Mesendoderm (in vitro differentiated cells): Measurements from ENCODE around the gene JAZF1.

Experiments
- DNase-seq: peaks from one replicate; pipeline ENCODE4 v3.0.0; 2013
- H2AK5ac ChIP-seq: 2 replicates; pipeline ENCODE4 v1.6.1; 2013; ENCODE audit warnings: low read length, inconsistent platforms
- H2BK120ac ChIP-seq: 2 replicates; pipeline ENCODE4 v1.6.1; 2013; ENCODE audit warnings: low read depth, mild to moderate bottlenecking, low read length, moderate library complexity, mixed read lengths
- H2BK15ac ChIP-seq: replicated peaks from 2 replicates; pipeline ENCODE4 v1.6.1; 2013; ENCODE audit warnings: low read depth, mild to moderate bottlenecking, moderate library complexity
- H2BK5ac ChIP-seq: 2 replicates; pipeline ENCODE4 v1.6.1; 2013; ENCODE audit warnings: low read length, inconsistent platforms
- H3K18ac ChIP-seq: 2 replicates; pipeline ENCODE4 v1.6.1; 2013; ENCODE audit warnings: mild to moderate bottlenecking, low read length, mixed read lengths
- H3K23ac ChIP-seq: one replicate; pipeline ENCODE4 v1.6.1; 2013; ENCODE audit warnings: low read length
- H3K27ac ChIP-seq: 2 replicates; pipeline ENCODE4 v1.5.1; 2013; ENCODE audit warnings: low read depth, mild to moderate bottlenecking, inconsistent platforms, low read length, moderate library complexity
- H3K27me3 ChIP-seq: 2 replicates; pipeline ENCODE4 v1.6.1; 2013; ENCODE audit warnings: low read length, control low read depth, mild to moderate bottlenecking, inconsistent platforms; ENCODE audit not compliant: insufficient read depth, poor library complexity
- H3K36me3 ChIP-seq: 2 replicates; pipeline ENCODE4 v1.6.1; 2013; ENCODE audit warnings: low read length, inconsistent platforms; ENCODE audit not compliant: control insufficient read depth, insufficient read depth
- H3K4ac ChIP-seq: one replicate; pipeline ENCODE4 v1.6.1; 2013; ENCODE audit warnings: low read depth, mild to moderate bottlenecking, low read length, moderate library complexity
- H3K4me1 ChIP-seq: 2 replicates; pipeline ENCODE4 v1.6.1; 2013; ENCODE audit warnings: low read depth, low read length, inconsistent platforms; ENCODE audit not compliant: control insufficient read depth
- H3K4me2 ChIP-seq: 2 replicates; pipeline ENCODE4 v1.6.1; 2013; ENCODE audit warnings: low read length
- H3K4me3 ChIP-seq: 2 replicates; pipeline ENCODE4 v1.5.1; 2013; ENCODE audit warnings: mild to moderate bottlenecking, low read length
- H3K56ac ChIP-seq: one replicate; pipeline ENCODE4 v1.6.1; 2013; ENCODE audit warnings: low read length
- H3K79me1 ChIP-seq: 2 replicates; pipeline ENCODE4 v1.6.1; 2013; ENCODE audit warnings: low read length, inconsistent platforms
- H3K79me2 ChIP-seq: 2 replicates; pipeline ENCODE4 v1.6.1; 2013; ENCODE audit warnings: mild to moderate bottlenecking, low read length; ENCODE audit not compliant: control insufficient read depth, insufficient read depth
- H3K9ac ChIP-seq: 2 replicates; pipeline ENCODE4 v1.6.1; 2013; ENCODE audit warnings: low read length, inconsistent platforms
- H4K5ac ChIP-seq: one replicate; pipeline ENCODE4 v1.6.1; 2013; ENCODE audit warnings: low read length
- H4K8ac ChIP-seq: one replicate; pipeline ENCODE4 v1.6.1; 2013; ENCODE audit warnings: low read depth, mild to moderate bottlenecking, control low read depth, low read length, moderate library complexity
- WGBS: extraction: QIAGEN DNeasy Blood & Tissue Kit; methylation state at CpG from one replicate; pipeline ENCODE4 v1.1.7; 2013; ENCODE audit warnings: low lambda C conversion rate, missing lambda C conversion rate; ENCODE audit not compliant: insufficient coverage; ENCODE audit errors: extremely low coverage; 5-methylcytosine and 5-hydroxymethylcytosine counted together

The JAZF1 gene

DNA sequence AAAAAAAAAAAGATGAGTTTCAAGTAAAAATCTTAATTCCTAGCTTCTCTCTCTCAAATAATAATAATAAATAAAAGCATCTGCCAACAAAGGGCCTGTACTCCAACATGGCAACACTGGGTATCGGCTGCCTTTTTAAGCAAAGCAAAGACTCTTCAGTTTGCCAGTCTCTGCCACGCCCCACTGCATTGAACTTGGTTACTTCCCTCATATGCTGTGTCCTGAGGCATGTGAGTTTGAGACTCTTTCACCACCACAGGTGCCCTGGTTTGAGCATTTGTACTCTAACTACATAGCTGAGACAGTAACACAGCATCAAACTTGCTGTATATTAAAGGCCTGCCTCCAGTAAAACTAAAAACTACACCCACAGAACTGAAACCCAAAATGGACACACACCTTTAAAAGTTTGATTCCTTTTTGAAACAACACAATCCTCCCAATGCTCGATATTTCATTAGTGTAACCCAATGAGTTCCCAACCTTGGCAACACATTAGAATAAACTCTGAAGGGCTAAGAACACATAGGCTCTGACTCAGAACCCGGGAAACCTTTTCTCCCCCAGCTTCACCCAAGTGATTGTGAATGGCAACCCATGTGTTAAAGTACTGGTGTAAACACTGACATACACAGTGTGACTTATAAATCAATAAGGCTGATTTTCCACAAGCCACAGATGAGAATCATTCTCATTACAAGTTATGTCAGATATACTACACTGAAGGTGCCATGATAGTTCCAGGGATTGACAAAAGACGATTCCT, 12.0 kb downstream of the JAZF1 start:
- Histone ChIP-seq H3K56ac (no peak overlapping the region), H3K4me3 (no peak overlapping the region), H3K18ac (no peak overlapping the region), H3K4ac (no peak overlapping the region), H3K27ac (no peak overlapping the region), H2BK120ac (no peak overlapping the region), H3K79me2 (no peaks in the 10 kb centered on the region), H4K5ac (no peak overlapping the region), H3K4me1 (no peaks in the 10 kb centered on the region), H3K27me3 (no peaks in the 10 kb centered on the region), H2BK15ac (no peak overlapping the region), H3K36me3 (no peaks in the 10 kb centered on the region), H3K23ac (no peak overlapping the region), H3K79me1 (peaks cover 3% of the 10 kb centered on the region), H3K4me2 (no peak overlapping the region), H2AK5ac (no peak overlapping the region), H4K8ac (no peak overlapping the region), H2BK5ac (no peak overlapping the region), H3K9ac (no peak overlapping the region)
- no peak for DNase-seq
- WGBS = no CpG with 5 or more reads among the region's 5 CpGs

- H3K79me2 ChIP-seq = no peaks in the 10 kb centered on the region
- no peaks in the 10 kb centered on the region for H3K4me1 ChIP-seq
- no peak overlapping the region for H3K18ac ChIP-seq
- no peak overlapping the region for H3K56ac ChIP-seq
- no peak overlapping the region for H4K5ac ChIP-seq
- no peaks in the 10 kb centered on the region for H3K36me3 ChIP-seq
- no peak overlapping the region for H3K27ac ChIP-seq
- H2BK120ac ChIP-seq = no peak overlapping the region
- H2BK15ac ChIP-seq = no peak overlapping the region
- H3K9ac ChIP-seq = no peak overlapping the region
- H2BK5ac ChIP-seq = no peak overlapping the region
- no peak overlapping the region for H3K23ac ChIP-seq
- no peak overlapping the region for H2AK5ac ChIP-seq
- no peak overlapping the region for H3K4me3 ChIP-seq
- DNase-seq = no peak
- H3K27me3 ChIP-seq = no peaks in the 10 kb centered on the region
- H3K4me2 ChIP-seq = no peak overlapping the region
- H4K8ac ChIP-seq = no peak overlapping the region
- WGBS = no CpG with 5 or more reads among the region's 5 CpGs
- H3K4ac ChIP-seq = no peak overlapping the region
- peaks cover 3% of the 10 kb centered on the region for H3K79me1 ChIP-seq
Measured at GRCh38 chr7:28166982-28167715, 13.4 kb downstream of the JAZF1 start.

DNA sequence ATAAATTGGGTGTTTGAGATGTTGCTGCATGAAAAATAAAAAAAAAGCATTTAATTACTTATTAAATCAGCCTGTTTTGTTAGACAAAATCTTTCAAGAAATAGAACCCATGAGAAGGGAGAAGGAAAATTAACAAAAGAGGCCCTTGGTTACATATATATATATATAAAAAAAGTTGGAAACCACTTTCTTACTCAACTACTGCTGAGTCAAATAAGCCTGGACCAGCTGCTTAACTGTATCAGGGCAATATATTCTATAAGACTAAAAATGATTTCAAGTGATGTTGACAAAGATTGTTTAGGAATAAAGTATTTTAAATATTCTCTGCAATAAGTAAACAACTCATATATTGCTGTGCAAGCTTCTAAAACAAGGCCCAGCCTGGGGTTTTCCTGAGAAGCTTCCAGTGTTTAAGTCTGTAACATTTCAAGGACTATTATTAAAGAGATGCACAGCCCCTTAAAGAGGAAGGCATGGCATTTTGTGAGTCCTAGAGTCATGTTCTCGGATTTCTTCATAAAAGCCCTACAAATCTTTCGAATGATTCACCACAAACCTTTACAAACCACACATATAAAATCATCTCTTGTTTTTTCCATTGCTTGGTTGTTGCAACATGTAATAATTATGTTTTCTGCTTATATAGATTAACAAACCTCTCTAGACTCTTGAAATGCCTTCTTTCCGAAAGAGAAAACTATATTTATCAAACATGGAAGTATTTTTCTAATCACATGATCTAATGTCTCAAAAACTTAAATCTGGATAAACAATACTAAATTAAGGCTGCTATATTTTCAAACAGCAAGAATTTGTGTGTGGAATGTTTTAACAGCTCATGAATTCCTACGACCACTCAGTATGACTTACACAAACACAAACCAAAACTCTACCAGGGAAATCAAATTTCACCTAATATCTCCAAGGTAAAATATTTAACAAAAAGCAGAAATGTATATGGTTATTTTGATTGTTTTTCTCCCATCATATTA, 14.3 kb downstream of the JAZF1 start:
- WGBS = 100% methylated on average over 1 of the region's 4 CpGs
- Histone ChIP-seq H3K4me2 (no peak overlapping the region), H3K9ac (no peak overlapping the region), H2BK120ac (no peak overlapping the region), H2BK5ac (no peak overlapping the region), H2AK5ac (no peak overlapping the region), H3K79me2 (no peaks in the 10 kb centered on the region), H4K5ac (no peak overlapping the region), H3K18ac (no peak overlapping the region), H3K4me3 (no peak overlapping the region), H3K27me3 (no peaks in the 10 kb centered on the region), H3K79me1 (peaks cover 3% of the 10 kb centered on the region), H3K27ac (no peak overlapping the region), H2BK15ac (no peak overlapping the region), H3K23ac (no peak overlapping the region), H4K8ac (no peak overlapping the region), H3K56ac (no peak overlapping the region), H3K36me3 (no peaks in the 10 kb centered on the region), H3K4me1 (no peaks in the 10 kb centered on the region), H3K4ac (no peak overlapping the region)
- DNase-seq = no peak

GRCh38 chr7:28165261-28165660, 15.3 kb downstream of the JAZF1 start:
- Histone ChIP-seq H2BK15ac (no peak overlapping the region), H2BK120ac (no peak overlapping the region), H3K56ac (no peak overlapping the region), H3K79me2 (no peaks in the 10 kb centered on the region), H3K27me3 (no peaks in the 10 kb centered on the region), H3K23ac (no peak overlapping the region), H3K4me1 (peaks cover under 1% of the 10 kb centered on the region), H3K9ac (no peak overlapping the region), H3K36me3 (no peaks in the 10 kb centered on the region), H3K4ac (no peak overlapping the region), H3K4me2 (no peak overlapping the region), H4K5ac (no peak overlapping the region), H3K27ac (no peak overlapping the region), H2BK5ac (no peak overlapping the region), H3K4me3 (no peak overlapping the region), H4K8ac (no peak overlapping the region), H3K79me1 (peaks cover 3% of the 10 kb centered on the region), H3K18ac (no peak overlapping the region), H2AK5ac (no peak overlapping the region)
- no peak for DNase-seq
- no CpG with 5 or more reads among the region's 2 CpGs for WGBS

DNA sequence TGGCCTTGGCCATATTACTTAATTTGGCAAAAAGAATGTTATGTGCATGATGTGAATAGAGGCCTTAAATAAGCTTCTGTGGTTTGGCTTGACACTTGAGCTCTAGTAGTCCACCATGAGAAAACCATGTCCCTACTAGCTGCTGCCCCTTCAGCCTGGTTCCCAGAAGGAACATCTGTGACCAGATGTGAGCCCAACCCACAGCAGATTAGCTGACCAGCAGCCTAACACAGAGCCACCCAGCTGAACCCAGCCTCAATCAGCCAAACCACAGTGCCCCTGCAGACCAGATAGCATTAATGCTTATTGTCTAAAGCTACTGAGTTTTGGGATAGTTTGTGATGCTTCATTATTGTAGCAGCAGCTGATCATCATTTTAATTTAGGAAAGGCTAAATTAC, 16.6 kb downstream of the JAZF1 start:
- Histone ChIP-seq H3K4me3 (no peak overlapping the region), H3K36me3 (no peaks in the 10 kb centered on the region), H3K23ac (no peak overlapping the region), H2AK5ac (no peak overlapping the region), H4K5ac (no peak overlapping the region), H3K56ac (no peak overlapping the region), H4K8ac (no peak overlapping the region), H3K79me2 (no peaks in the 10 kb centered on the region), H2BK5ac (no peak overlapping the region), H3K9ac (no peak overlapping the region), H2BK120ac (no peak overlapping the region), H2BK15ac (no peak overlapping the region), H3K18ac (no peak overlapping the region), H3K4me2 (no peak overlapping the region), H3K79me1 (peaks cover 3% of the 10 kb centered on the region), H3K27ac (no peak overlapping the region), H3K4me1 (peaks cover 2% of the 10 kb centered on the region), H3K27me3 (no peaks in the 10 kb centered on the region), H3K4ac (no peak overlapping the region)
- no peak for DNase-seq
